Measurements from ENCODE around the gene ZNF862.
"Not testable (repeated sequence)": the region's sequence is repeated elsewhere in the genome, so short reads cannot be mapped to it uniquely, and the experiment has no call there.

Gene ZNF862

GRCh38 chr7:149882248-149883047 is 44.3 kb downstream of the ZNF862 start:
- DNase-seq, result no peak

GRCh38 chr7:149883048-149883438 is 44.9 kb downstream of the ZNF862 start:
- DNase-seq, result no peak

DNA sequence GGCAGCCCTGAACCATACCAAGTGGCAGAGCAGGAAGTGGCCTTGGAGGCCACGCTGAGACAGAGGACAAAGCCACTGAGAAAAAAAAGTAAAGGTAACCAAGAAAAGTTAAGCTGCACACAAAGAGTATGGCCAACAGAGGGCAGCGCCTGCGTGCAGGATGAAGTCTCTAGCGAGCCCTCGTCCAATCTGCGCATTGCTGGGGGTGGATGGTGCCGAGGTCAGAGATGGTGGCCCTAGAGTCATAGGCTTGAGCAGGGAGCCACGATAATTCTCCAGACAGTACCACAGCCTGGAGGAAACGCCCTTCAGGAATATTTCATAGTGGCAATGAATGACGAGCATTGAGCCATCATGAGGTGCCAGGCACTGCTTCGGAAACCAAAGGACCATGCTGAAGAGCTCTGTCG is 45.3 kb downstream of the ZNF862 start:
- DNase-seq, result peak; percentile 25

DNA sequence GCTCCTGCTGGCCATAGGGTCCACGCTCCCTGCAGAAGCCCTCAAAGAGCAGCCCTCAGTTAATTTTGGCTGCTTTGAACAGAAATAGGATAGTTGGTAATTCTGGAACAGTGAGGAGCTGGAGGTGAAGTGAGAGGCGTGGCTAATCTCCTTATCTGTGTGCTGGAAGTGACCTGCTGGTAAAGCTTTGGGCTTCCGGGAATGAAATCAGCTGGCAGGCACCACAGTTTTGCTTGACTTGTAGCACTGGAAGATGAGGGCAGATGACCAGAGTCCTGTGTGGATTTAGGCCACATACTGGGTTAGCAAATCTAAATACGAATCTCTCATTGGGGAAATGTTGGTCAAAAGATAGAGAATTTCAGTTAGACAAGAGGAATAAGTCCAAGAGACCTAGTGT is 45.8 kb downstream of the ZNF862 start:
- DNase-seq, result no peak

DNA sequence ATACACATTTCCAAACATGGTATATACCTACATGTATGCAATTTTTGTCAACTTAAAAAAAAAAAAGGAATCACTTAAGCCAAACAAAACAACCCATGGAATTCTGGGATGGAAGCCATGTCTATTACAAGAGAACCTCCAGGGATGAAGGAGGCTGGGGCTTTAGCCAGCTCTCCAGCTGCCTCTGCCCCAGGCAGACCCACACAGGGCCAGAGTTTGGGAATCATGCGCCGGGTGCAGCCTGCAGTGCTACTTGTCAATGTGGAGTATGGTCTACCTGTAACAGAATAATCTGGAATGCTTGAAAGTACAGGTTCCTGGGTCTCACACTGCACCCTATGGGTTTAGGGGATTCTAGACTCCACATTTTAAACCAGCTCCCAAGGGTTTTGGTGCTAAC is 46.4 kb downstream of the ZNF862 start:
- DNase-seq, result no peak

GRCh38 chr7:149885191-149886017 is 47.2 kb downstream of the ZNF862 start:
- no peak for DNase-seq

DNA sequence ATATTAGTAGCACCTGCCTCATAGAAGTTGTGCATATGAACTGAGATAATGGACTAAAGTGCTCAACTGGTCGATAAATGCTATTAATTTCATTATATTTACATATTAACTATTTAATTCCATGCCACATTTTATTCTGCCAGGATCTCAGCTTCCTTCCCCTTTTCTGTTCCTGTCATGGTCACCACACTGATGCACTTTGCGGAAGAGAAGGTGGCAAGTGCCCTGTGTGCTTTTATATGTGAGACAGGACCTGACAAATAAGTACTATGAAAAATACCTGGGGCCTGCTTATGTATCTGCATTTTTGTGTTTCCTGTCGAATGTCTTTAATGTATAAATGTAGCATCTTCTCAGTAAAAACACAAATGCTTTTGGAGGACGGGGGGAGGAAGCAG is 47.8 kb downstream of the ZNF862 start:
- DNase-seq, result no peak

GRCh38 chr7:149887311-149887710 is 49.1 kb downstream of the ZNF862 start:
- no peak for DNase-seq

GRCh38 chr7:149890715-149891114 is 52.5 kb downstream of the ZNF862 start:
- not testable (repeated sequence) for DNase-seq

DNA sequence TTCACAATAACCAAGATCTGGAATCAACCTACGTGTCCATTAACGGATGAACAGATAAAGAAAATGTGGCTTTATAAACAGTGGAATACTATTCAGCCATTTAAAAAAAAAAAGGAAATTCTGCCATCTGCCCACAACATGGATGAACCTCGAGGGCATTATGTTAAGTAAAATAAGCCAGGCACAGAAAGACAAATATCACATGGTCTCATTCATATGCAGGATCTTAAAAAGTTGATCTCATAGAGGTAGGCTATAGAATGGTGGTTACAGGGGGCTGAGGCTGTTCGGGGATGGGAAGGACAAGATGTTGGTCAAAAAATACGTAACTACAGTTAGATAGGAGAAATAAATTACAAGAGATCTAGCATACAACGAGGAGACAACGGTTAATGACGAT is 56.8 kb downstream of the ZNF862 start:
- DNase-seq, result not testable (repeated sequence)

GRCh38 chr7:149907776-149908376 is 69.7 kb downstream of the ZNF862 start:
- not testable (repeated sequence) for DNase-seq

DNA sequence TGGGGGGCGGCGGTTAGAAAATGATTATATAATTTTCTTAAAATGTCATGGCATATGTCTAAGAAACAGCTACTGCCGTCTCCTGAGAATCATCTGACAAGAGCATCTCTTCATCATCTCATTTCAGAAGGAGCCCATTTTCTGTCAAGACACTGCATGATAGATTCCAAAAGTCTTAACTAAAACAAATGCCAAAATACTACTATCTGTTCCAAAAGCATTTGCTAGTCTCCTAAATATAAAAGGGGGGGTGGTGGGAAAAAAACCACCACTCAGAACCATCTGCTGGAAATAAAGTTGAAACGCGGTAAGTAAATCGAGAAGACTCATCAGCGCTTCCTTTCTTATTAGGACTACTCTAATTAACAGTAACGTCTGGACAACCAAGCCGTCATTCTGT is 72.0 kb downstream of the ZNF862 start:
- DNase-seq, result not testable (repeated sequence)

- DNase-seq, result not testable (repeated sequence)
Observed at GRCh38 chr7:149912126-149912525, 74.0 kb downstream of the ZNF862 start.
